ENCODE data around the gene C1orf74. TPM values are rescaled to one million over a fixed set of nuclear protein-coding genes. Genes with fewer than 3 reads are reported as not detected.

The C1orf74 gene
- total RNA-seq, 2 donors from 2014 or later, result 5.0 to 6.8 TPM

DNA sequence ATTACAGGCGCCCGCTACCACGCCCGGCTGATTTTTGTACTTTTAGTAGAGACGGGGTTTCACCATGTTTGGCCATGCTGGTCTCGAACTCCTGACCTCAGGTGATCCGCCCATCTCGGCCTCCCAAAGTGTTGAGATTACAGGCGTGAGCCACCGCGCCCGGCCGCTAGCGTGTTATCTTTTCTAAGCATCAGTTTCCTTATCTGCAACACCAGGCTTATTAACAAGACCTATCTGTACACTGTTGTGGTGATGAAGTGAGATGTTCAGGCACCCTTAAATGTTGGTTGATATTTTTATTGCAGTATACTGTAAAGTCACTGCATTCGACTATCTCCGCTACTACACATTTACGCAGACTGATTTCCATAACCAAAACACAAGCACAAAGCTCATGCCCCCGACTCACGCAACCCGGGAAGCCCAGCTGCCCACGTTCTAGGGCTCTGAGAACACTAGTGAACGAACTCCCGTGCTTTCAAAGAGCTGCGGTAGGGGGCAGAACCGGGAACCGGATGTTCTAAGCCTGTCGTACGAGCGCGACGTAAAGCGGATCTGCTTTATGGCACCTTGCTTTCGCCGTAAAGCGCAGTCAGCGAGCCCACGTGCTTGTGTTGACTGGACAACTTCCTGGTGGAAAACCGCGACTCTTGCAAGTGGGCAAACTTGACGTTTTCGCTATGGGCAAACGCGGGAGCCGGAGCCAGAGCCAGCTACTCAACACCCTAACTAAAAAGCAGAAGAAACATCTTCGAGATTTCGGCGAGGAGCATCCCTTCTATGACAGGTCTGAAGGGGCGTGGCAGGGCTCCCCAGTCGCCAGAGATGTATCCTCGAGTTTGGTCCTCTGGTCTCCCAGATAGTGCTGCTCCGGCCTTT lies 43.3 kb upstream of the C1orf74 start, which contains the start of gene UTP25:
Gene UTP25 (plus strand): TSS at position 589 of the 879 bp plus-strand sequence. CDS start 92 bp downstream, at position 681.
- TF ChIP-seq POLR2AphosphoS5 (IDR thresholded peaks at IDR 0.05) (peak; percentile 98), POLR2A (IDR thresholded peaks at IDR 0.05) (peak; percentile 53)
- TF ChIP-seq, protein P1, sequence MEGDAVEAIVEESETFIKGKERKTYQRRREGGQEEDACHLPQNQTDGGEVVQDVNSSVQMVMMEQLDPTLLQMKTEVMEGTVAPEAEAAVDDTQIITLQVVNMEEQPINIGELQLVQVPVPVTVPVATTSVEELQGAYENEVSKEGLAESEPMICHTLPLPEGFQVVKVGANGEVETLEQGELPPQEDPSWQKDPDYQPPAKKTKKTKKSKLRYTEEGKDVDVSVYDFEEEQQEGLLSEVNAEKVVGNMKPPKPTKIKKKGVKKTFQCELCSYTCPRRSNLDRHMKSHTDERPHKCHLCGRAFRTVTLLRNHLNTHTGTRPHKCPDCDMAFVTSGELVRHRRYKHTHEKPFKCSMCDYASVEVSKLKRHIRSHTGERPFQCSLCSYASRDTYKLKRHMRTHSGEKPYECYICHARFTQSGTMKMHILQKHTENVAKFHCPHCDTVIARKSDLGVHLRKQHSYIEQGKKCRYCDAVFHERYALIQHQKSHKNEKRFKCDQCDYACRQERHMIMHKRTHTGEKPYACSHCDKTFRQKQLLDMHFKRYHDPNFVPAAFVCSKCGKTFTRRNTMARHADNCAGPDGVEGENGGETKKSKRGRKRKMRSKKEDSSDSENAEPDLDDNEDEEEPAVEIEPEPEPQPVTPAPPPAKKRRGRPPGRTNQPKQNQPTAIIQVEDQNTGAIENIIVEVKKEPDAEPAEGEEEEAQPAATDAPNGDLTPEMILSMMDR (IDR thresholded peaks at IDR 0.05), result peak; percentile 41 to 88 (median 84)
- intact Hi-C loops (cut with DNase I), result loop anchor here (5.0 kb wide), 1 partner anchor 40 kb away; no protein-coding TSS in a partner anchor
- H3K36me3 ChIP-seq, result no peaks in the 10 kb centered on the region
- peak within 1 kb of the TSS; percentile 59 to 61 for H3K4me3 ChIP-seq
- peak within 1 kb of the TSS; percentile 61 to 73 for H3K27ac ChIP-seq
- no peaks in the 10 kb centered on the region for H3K9me3 ChIP-seq
- 17% methylated on average over 50 of the region's 51 CpGs for WGBS
- DNase-seq (ENCODE audit: low spot score), result peak; percentile 86
- H3K4me1 ChIP-seq (replicated peaks), result no peaks in the 10 kb centered on the region
- H3K27me3 ChIP-seq (replicated peaks; ENCODE audit: insufficient read depth), result no peaks in the 10 kb centered on the region

- no peaks in the 10 kb centered on the region for H3K9me3 ChIP-seq
- intact Hi-C loops (cut with DNase I), result loop anchor here (5.0 kb wide), 1 partner anchor 39 kb away; no protein-coding TSS in a partner anchor
- no peaks in the 10 kb centered on the region for H3K36me3 ChIP-seq
- H3K4me3 ChIP-seq, result no peak overlapping the region
- DNase-seq (ENCODE audit: low spot score), result peak; percentile 77
- H3K27me3 ChIP-seq (replicated peaks; ENCODE audit: insufficient read depth), result no peaks in the 10 kb centered on the region
- H3K27ac ChIP-seq, result peak overlapping the region; percentile 10 to 73
- H3K4me1 ChIP-seq (replicated peaks), result no peaks in the 10 kb centered on the region
- TF ChIP-seq, protein P1 (IDR thresholded peaks at IDR 0.05), result no peak
- TF ChIP-seq POLR2AphosphoS5 (IDR thresholded peaks at IDR 0.05), result peak; percentile 74
- TF ChIP-seq POLR2A (IDR thresholded peaks at IDR 0.05), result peak; percentile 12
- WGBS, result 44% methylated on average over 11 of the region's 11 CpGs
Observed at GRCh38 chr1:209825591-209826434, 41.5 kb upstream of the C1orf74 start.

DNA sequence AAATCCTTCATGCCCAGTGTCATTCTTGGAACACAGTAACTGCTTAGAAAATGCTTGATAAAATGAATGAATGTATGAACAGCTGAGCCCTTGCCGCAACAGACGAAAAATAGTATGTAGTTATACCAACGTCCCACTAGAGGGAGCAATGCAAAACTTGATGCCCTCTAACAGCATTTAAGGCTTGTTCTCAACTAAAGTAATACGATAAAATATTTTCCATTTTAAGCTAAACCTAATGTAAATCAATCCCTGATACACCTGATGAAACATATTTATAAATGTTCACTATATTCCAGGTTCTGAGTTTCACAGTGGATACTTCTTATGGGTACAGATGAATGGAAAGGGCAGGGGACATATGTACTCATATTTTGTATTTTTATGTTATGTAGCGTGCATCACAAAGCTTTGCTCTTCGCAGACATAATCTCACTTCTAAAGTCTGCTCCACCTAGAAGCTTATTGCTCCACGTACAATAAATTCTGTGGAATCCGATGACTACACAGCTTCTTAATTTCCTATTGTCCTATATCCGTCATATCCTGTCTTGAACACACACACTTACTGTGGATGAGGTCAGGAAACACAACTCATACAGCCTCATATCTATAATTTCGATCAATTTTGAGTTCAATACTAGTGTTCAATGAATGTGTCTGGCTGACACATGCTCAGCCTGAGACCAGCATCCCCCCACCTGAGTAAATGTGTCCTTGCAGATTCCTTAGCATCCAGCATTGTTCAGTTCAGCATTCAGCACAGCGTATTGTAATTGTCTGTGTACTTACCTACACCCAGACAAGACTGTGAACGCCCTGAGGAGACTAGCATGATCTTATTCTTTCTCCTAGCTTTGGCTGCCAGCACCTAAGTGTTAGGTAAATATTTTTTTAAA lies 39.0 kb upstream of the C1orf74 start:
- Histone ChIP-seq H3K27ac (peak overlapping the region; percentile 46 to 48), H3K4me1 (replicated peaks) (no peaks in the 10 kb centered on the region), H3K4me3 (no peak overlapping the region), H3K9me3 (no peaks in the 10 kb centered on the region), H3K36me3 (no peaks in the 10 kb centered on the region), H3K27me3 (replicated peaks; ENCODE audit: insufficient read depth) (no peaks in the 10 kb centered on the region)
- peak; percentile 66 for TF ChIP-seq POLR2AphosphoS5 (IDR thresholded peaks at IDR 0.05)
- no peak for TF ChIP-seq POLR2A (IDR thresholded peaks at IDR 0.05)
- TF ChIP-seq, protein P1 (IDR thresholded peaks at IDR 0.05), result peak; percentile 44 to 73 (median 64)
- DNase-seq (ENCODE audit: low spot score), result peak; percentile 74
- 24% methylated on average over 12 of the region's 12 CpGs for WGBS
- intact Hi-C loops (cut with DNase I), result no loop called here

GRCh38 chr1:209822706-209823105 lies 38.3 kb upstream of the C1orf74 start:
- Histone ChIP-seq H3K4me3 (no peak overlapping the region), H3K27me3 (replicated peaks; ENCODE audit: insufficient read depth) (no peaks in the 10 kb centered on the region), H3K4me1 (replicated peaks) (no peaks in the 10 kb centered on the region), H3K36me3 (no peaks in the 10 kb centered on the region), H3K9me3 (no peaks in the 10 kb centered on the region), H3K27ac (peak overlapping the region in 1 of 2 donors; percentile 48)
- TF ChIP-seq POLR2AphosphoS5 (IDR thresholded peaks at IDR 0.05) (no peak), POLR2A (IDR thresholded peaks at IDR 0.05) (no peak)
- TF ChIP-seq, protein P1 (IDR thresholded peaks at IDR 0.05), result no peak
- 24% methylated on average over 7 of the region's 7 CpGs for WGBS
- intact Hi-C loops (cut with DNase I), result no loop called here
- DNase-seq (ENCODE audit: low spot score), result no peak

Data from prostate gland (tissue), 2 donors.